Trophoblast cell (in vitro differentiated cells and primary cell): Measurements from ENCODE around the gene ZFP42.

Source experiments
- DNase-seq, 2 donors: peaks; one replicate each; pipeline ENCODE4 v3.0.0-alpha.2; 2016
- H2AFZ ChIP-seq: 2 replicates; pipeline ENCODE4 v1.6.1; 2013; ENCODE audit warnings: low read length, moderate library complexity, mild to moderate bottlenecking; ENCODE audit not compliant: insufficient read depth, poor library complexity
- H2AK5ac ChIP-seq: 2 replicates; pipeline ENCODE4 v1.6.1; 2013; ENCODE audit warnings: mild to moderate bottlenecking, low read length
- H2BK120ac ChIP-seq: 2 replicates; pipeline ENCODE4 v1.6.1; 2013; ENCODE audit warnings: low read length, mild to moderate bottlenecking, moderate library complexity; ENCODE audit not compliant: insufficient read depth, poor library complexity
- H2BK12ac ChIP-seq: 2 replicates; pipeline ENCODE4 v1.6.1; 2013; ENCODE audit warnings: mild to moderate bottlenecking, low read length, moderate library complexity
- H2BK5ac ChIP-seq: 2 replicates; pipeline ENCODE4 v1.6.1; 2013; ENCODE audit warnings: low read length, low read depth, moderate library complexity, mild to moderate bottlenecking; ENCODE audit not compliant: poor library complexity
- H3K14ac ChIP-seq: 2 replicates; pipeline ENCODE4 v1.6.1; 2013; ENCODE audit warnings: mild to moderate bottlenecking, low read length
- H3K18ac ChIP-seq: 2 replicates; pipeline ENCODE4 v1.6.1; 2013; ENCODE audit warnings: mild to moderate bottlenecking, low read length
- H3K23ac ChIP-seq: 2 replicates; pipeline ENCODE4 v1.6.1; 2013; ENCODE audit warnings: low read length
- H3K27ac ChIP-seq: 2 replicates; pipeline ENCODE4 v1.5.1; 2013; ENCODE audit warnings: low read depth, mild to moderate bottlenecking, inconsistent platforms, low read length, moderate library complexity
- H3K27me3 ChIP-seq: 2 replicates; pipeline ENCODE4 v1.6.1; 2013; ENCODE audit warnings: inconsistent platforms, mild to moderate bottlenecking, low read length, moderate library complexity; ENCODE audit not compliant: insufficient read depth
- H3K36me3 ChIP-seq, 2 experiments: 1 replicate in 1 of 2; 2 replicates in 1 of 2; pipeline ENCODE4 v1.6.1; 2013; ENCODE audit warnings: low read length in 2 of 2, mild to moderate bottlenecking in 2 of 2, moderate library complexity in 1 of 2; ENCODE audit not compliant: insufficient read depth in 2 of 2, control insufficient read depth in 1 of 2
- H3K4ac ChIP-seq: 2 replicates; pipeline ENCODE4 v1.6.1; 2013; ENCODE audit warnings: low read depth, mild to moderate bottlenecking, low read length, moderate library complexity
- H3K4me1 ChIP-seq, 2 experiments: 1 replicate in 1 of 2; 2 replicates in 1 of 2; pipeline ENCODE4 v1.6.1; 2013; ENCODE audit warnings: low read length in 2 of 2, mild to moderate bottlenecking in 2 of 2, moderate library complexity in 1 of 2; ENCODE audit not compliant: insufficient read depth in 2 of 2, control insufficient read depth in 1 of 2
- H3K4me2 ChIP-seq: 2 replicates; pipeline ENCODE4 v1.6.1; 2013; ENCODE audit warnings: inconsistent platforms, mild to moderate bottlenecking, low read length, moderate library complexity
- H3K4me3 ChIP-seq: 2 replicates; pipeline ENCODE4 v1.5.1; 2013; ENCODE audit warnings: mild to moderate bottlenecking, low read depth, low read length, inconsistent platforms
- H3K79me1 ChIP-seq: one replicate; pipeline ENCODE4 v1.6.1; 2013; ENCODE audit warnings: low read length
- H3K79me2 ChIP-seq: 2 replicates; pipeline ENCODE4 v1.6.1; 2013; ENCODE audit warnings: low read length, mild to moderate bottlenecking; ENCODE audit not compliant: control insufficient read depth, insufficient read depth, poor library complexity
- H3K9ac ChIP-seq: 2 replicates; pipeline ENCODE4 v1.6.1; 2013; ENCODE audit warnings: mild to moderate bottlenecking, low read length
- H3K9me3 ChIP-seq: 2 replicates; pipeline ENCODE4 v1.6.1; 2013; ENCODE audit warnings: low read depth, mild to moderate bottlenecking, control low read depth, inconsistent platforms, low read length; ENCODE audit not compliant: insufficient read depth
- H4K12ac ChIP-seq: 2 replicates; pipeline ENCODE4 v1.6.1; 2013; ENCODE audit warnings: low read depth, mild to moderate bottlenecking, low read length, moderate library complexity
- H4K8ac ChIP-seq: 2 replicates; pipeline ENCODE4 v1.6.1; 2013; ENCODE audit warnings: low read depth, mild to moderate bottlenecking, low read length, moderate library complexity
- H4K91ac ChIP-seq: one replicate; pipeline ENCODE4 v1.6.1; 2013; ENCODE audit warnings: low read depth, mild to moderate bottlenecking, low read length, moderate library complexity
- WGBS: extraction: QIAGEN DNeasy Blood & Tissue Kit; methylation state at CpG from one replicate; pipeline ENCODE4 v1.1.7; 2013; ENCODE audit warnings: missing lambda C conversion rate; ENCODE audit not compliant: insufficient read length, insufficient coverage; ENCODE audit errors: extremely low coverage; 5-methylcytosine and 5-hydroxymethylcytosine counted together

ZFP42 gene

GRCh38 chr4:188008377-188008776, 12.8 kb downstream of the ZFP42 start:
- H3K4me2 ChIP-seq, result no peak overlapping the region
- H3K79me1 ChIP-seq, result peaks cover 4% of the 10 kb centered on the region
- H2BK12ac ChIP-seq, result no peak overlapping the region
- H4K12ac ChIP-seq, result no peak overlapping the region
- peaks cover 0 to 2% of the 10 kb centered on the region in 2 experiments for H3K4me1 ChIP-seq
- H3K18ac ChIP-seq, result no peak overlapping the region
- H3K4ac ChIP-seq, result no peak overlapping the region
- H3K36me3 ChIP-seq, result peaks cover 9 to 11% of the 10 kb centered on the region in 2 experiments
- H3K23ac ChIP-seq, result no peak overlapping the region
- H3K9me3 ChIP-seq, result no peaks in the 10 kb centered on the region
- no peak overlapping the region for H4K8ac ChIP-seq
- peaks cover 1% of the 10 kb centered on the region for H3K79me2 ChIP-seq
- H2BK5ac ChIP-seq, result no peak overlapping the region
- no peak overlapping the region for H3K14ac ChIP-seq
- H3K9ac ChIP-seq, result no peak overlapping the region
- no peak overlapping the region for H3K27ac ChIP-seq
- H3K4me3 ChIP-seq, result no peak overlapping the region
- H2AFZ ChIP-seq, result no peak overlapping the region
- no CpG with 5 or more reads among the region's 8 CpGs for WGBS
- DNase-seq, result no peak
- H4K91ac ChIP-seq, result no peak overlapping the region
- no peaks in the 10 kb centered on the region for H3K27me3 ChIP-seq
- H2BK120ac ChIP-seq, result no peak overlapping the region
- H2AK5ac ChIP-seq, result no peak overlapping the region

GRCh38 chr4:188012426-188012945, 16.9 kb downstream of the ZFP42 start:
- Histone ChIP-seq H3K14ac (no peak overlapping the region), H2AK5ac (no peak overlapping the region), H3K4me3 (no peak overlapping the region), H4K12ac (no peak overlapping the region), H3K27ac (peak overlapping the region; percentile 14), H4K91ac (no peak overlapping the region), H2BK12ac (no peak overlapping the region), H3K79me2 (no peaks in the 10 kb centered on the region), H3K4ac (no peak overlapping the region), H3K36me3 (no peaks in the 10 kb centered on the region), H2BK120ac (no peak overlapping the region), H2AFZ (no peak overlapping the region), H3K18ac (no peak overlapping the region), H3K4me2 (no peak overlapping the region), H3K23ac (no peak overlapping the region), H4K8ac (no peak overlapping the region), H3K9ac (no peak overlapping the region), H3K4me1 (peaks cover 5 to 9% of the 10 kb centered on the region in 2 experiments), H3K9me3 (no peaks in the 10 kb centered on the region), H3K27me3 (no peaks in the 10 kb centered on the region), H3K79me1 (peaks cover 13% of the 10 kb centered on the region), H2BK5ac (no peak overlapping the region)
- WGBS, result no CpG with 5 or more reads among the region's 7 CpGs
- no peak for DNase-seq

GRCh38 chr4:188015025-188015940, 19.7 kb downstream of the ZFP42 start:
- no peaks in the 10 kb centered on the region for H3K79me2 ChIP-seq
- peak overlapping the region; percentile 57 for H2BK5ac ChIP-seq
- no peaks in the 10 kb centered on the region for H3K9me3 ChIP-seq
- no peak overlapping the region for H2AK5ac ChIP-seq
- no peaks in the 10 kb centered on the region for H3K27me3 ChIP-seq
- peak overlapping the region; percentile 92 for H2BK12ac ChIP-seq
- no peak overlapping the region for H3K14ac ChIP-seq
- no peak overlapping the region for H2AFZ ChIP-seq
- no peak overlapping the region for H3K4me3 ChIP-seq
- H2BK120ac ChIP-seq, result peak overlapping the region; percentile 75
- H4K12ac ChIP-seq, result no peak overlapping the region
- H3K4me2 ChIP-seq, result no peak overlapping the region
- peak overlapping the region; percentile 50 for H4K91ac ChIP-seq
- no peak overlapping the region for H3K9ac ChIP-seq
- peaks cover 13% of the 10 kb centered on the region for H3K79me1 ChIP-seq
- no peak overlapping the region for H3K23ac ChIP-seq
- DNase-seq, result peak in 1 of 2 donors; percentile 63
- peak overlapping the region; percentile 32 for H3K27ac ChIP-seq
- no CpG with 5 or more reads among the region's 14 CpGs for WGBS
- peaks cover 8 to 9% of the 10 kb centered on the region in 2 experiments for H3K4me1 ChIP-seq
- H3K18ac ChIP-seq, result no peak overlapping the region
- H3K36me3 ChIP-seq, result no peaks in the 10 kb centered on the region
- H3K4ac ChIP-seq, result no peak overlapping the region
- H4K8ac ChIP-seq, result peak overlapping the region; percentile 69

- H2AFZ ChIP-seq, result no peak overlapping the region
- H3K14ac ChIP-seq, result no peak overlapping the region
- no peak overlapping the region for H3K9ac ChIP-seq
- DNase-seq, result no peak
- H4K8ac ChIP-seq, result peak overlapping the region; percentile 35
- no peak overlapping the region for H4K12ac ChIP-seq
- no peak overlapping the region for H3K23ac ChIP-seq
- peak overlapping the region; percentile 33 for H4K91ac ChIP-seq
- no peak overlapping the region for H3K4me3 ChIP-seq
- no peaks in the 10 kb centered on the region for H3K27me3 ChIP-seq
- H3K27ac ChIP-seq, result peak overlapping the region; percentile 60
- H2BK12ac ChIP-seq, result peak overlapping the region; percentile 89
- H3K4me1 ChIP-seq, result peaks cover 10 to 11% of the 10 kb centered on the region in 2 experiments
- H3K4ac ChIP-seq, result peak overlapping the region; percentile 87
- peak overlapping the region; percentile 49 for H2AK5ac ChIP-seq
- no CpG with 5 or more reads among the region's 7 CpGs for WGBS
- no peak overlapping the region for H3K18ac ChIP-seq
- no peaks in the 10 kb centered on the region for H3K36me3 ChIP-seq
- peak overlapping the region; percentile 49 for H3K4me2 ChIP-seq
- peak overlapping the region; percentile 52 for H2BK5ac ChIP-seq
- H3K9me3 ChIP-seq, result no peaks in the 10 kb centered on the region
- no peaks in the 10 kb centered on the region for H3K79me2 ChIP-seq
- H3K79me1 ChIP-seq, result peaks cover 19% of the 10 kb centered on the region
- H2BK120ac ChIP-seq, result peak overlapping the region; percentile 69
These were observed 21.2 kb downstream of the ZFP42 start for GRCh38 chr4:188016754-188017153.
